Neural progenitor cell (in vitro differentiated cells): ENCODE data around the gene DGUOK.
"Not testable (repeated sequence)": the region's sequence is repeated elsewhere in the genome, so short reads cannot be mapped to it uniquely, and the experiment has no call there.

Experiments
- EZH2 ChIP-seq: fragments of 200-600 bp; sonication (generic); IDR thresholded peaks from 2 replicates; pipeline ENCODE4 v1.6.1; 2017; ENCODE audit warnings: antibody characterized with exemption, mild to moderate bottlenecking, moderate library complexity
- EZH2phosphoT487 ChIP-seq: fragments of 200-600 bp; sonication (generic); IDR thresholded peaks from 2 replicates; pipeline ENCODE4 v1.6.1; 2017; ENCODE audit warnings: antibody characterized with exemption
- TF ChIP-seq, protein P1 (sequence below): fragments of 200-600 bp; sonication (generic); IDR thresholded peaks from 2 replicates; pipeline ENCODE4 v1.5.1; 2017; ENCODE audit warnings: antibody characterized with exemption, mild to moderate bottlenecking

DNA sequence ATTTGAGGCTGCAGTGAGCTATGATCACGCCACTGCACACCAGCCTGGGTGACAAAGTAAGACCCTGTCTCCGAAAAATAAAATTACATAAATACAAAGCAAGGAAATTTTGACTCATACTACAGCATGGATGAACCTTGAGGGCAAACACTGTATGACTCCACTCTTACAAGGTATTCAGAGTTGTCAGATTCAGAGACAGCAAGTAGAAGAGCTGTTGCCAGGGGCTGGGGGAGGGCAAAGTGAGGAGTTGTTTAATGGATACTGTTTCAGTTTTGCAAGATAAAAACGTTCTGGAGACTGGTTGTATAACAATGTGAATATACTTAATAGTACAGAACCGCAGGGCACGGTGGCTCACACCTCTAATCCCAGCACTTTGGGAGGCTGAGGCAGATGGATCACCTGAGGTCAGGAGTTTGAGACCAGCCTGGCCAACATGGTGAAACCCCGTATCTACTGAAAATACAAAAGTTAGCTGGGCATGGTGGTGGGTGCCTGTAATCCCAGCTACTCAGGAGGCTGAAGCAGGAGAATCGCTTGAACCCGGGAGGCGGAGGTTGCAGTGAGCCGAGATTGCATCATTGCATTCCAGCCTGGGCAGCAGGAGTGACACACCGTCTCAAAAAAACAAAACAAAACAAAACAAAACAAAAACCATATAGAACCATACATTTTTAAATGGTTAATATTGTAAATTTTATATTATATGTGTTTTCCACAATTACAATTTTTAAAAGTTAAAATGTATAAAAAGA is 38.9 kb upstream of the DGUOK start:
- TF ChIP-seq, protein P1, sequence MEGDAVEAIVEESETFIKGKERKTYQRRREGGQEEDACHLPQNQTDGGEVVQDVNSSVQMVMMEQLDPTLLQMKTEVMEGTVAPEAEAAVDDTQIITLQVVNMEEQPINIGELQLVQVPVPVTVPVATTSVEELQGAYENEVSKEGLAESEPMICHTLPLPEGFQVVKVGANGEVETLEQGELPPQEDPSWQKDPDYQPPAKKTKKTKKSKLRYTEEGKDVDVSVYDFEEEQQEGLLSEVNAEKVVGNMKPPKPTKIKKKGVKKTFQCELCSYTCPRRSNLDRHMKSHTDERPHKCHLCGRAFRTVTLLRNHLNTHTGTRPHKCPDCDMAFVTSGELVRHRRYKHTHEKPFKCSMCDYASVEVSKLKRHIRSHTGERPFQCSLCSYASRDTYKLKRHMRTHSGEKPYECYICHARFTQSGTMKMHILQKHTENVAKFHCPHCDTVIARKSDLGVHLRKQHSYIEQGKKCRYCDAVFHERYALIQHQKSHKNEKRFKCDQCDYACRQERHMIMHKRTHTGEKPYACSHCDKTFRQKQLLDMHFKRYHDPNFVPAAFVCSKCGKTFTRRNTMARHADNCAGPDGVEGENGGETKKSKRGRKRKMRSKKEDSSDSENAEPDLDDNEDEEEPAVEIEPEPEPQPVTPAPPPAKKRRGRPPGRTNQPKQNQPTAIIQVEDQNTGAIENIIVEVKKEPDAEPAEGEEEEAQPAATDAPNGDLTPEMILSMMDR, result not testable (repeated sequence)
- not testable (repeated sequence) for TF ChIP-seq EZH2, EZH2phosphoT487
